CD14-positive monocyte (primary cell): ENCODE measurements around the gene APLP1. TPM values are rescaled to one million over a fixed set of nuclear protein-coding genes. Genes with fewer than 3 reads are reported as not detected.

Experiments
- DNase-seq, 3 donors: peaks; one replicate each; pipeline ENCODE4 v3.0.0-alpha.2; 2011 to 2022
- H2AFZ ChIP-seq: 2 replicates; pipeline ENCODE4 v1.6.0; 2012; ENCODE audit warnings: mild to moderate bottlenecking, low read depth, low read length, inconsistent platforms; ENCODE audit not compliant: insufficient read depth, poor library complexity, severe bottlenecking
- H3K27ac ChIP-seq, 2 donors: 1 replicate in 1 of 2; 2 replicates in 1 of 2; pipeline ENCODE4 v1.5.1; 2012 to 2013; ENCODE audit warnings: low read length in 2 of 2, control low read depth in 1 of 2, inconsistent platforms in 1 of 2, low read depth in 1 of 2, mild to moderate bottlenecking in 1 of 2
- H3K27me3 ChIP-seq, 2 donors: one replicate each; pipeline versions ENCODE4 v1.6.0 to v1.6.1; 2011 to 2013; ENCODE audit warnings: low read length in 2 of 2; ENCODE audit not compliant: control insufficient read depth in 2 of 2, insufficient read depth in 2 of 2
- H3K36me3 ChIP-seq, 2 donors: replicated peaks in 1 of 2; 1 replicate in 1 of 2; 2 replicates in 1 of 2; pipeline versions ENCODE4 v1.5.1 to v1.6.1; 2012 to 2013; ENCODE audit warnings: low read length in 2 of 2, control low read depth in 1 of 2, inconsistent platforms in 1 of 2, mild to moderate bottlenecking in 1 of 2; ENCODE audit not compliant: insufficient read depth in 2 of 2, control insufficient read depth in 1 of 2
- H3K4me1 ChIP-seq, 2 donors: 1 replicate in 1 of 2; 2 replicates in 1 of 2; pipeline versions ENCODE4 v1.5.1 to v1.6.1; 2012 to 2013; ENCODE audit warnings: low read length in 2 of 2, control low read depth in 1 of 2, inconsistent platforms in 1 of 2, mild to moderate bottlenecking in 1 of 2, moderate library complexity in 1 of 2; ENCODE audit not compliant: insufficient read depth in 2 of 2, control insufficient read depth in 1 of 2
- H3K4me2 ChIP-seq: replicated peaks from 2 replicates; pipeline ENCODE3; 2012; ENCODE audit warnings: low read length, moderate library complexity, mild to moderate bottlenecking; ENCODE audit not compliant: poor library complexity, severe bottlenecking; ENCODE audit errors: extremely low read depth
- H3K4me3 ChIP-seq, 3 experiments: fragments of 200-600 bp in 1 of 3; sonication (generic) in 1 of 3; replicated peaks in 1 of 3; 1 replicate in 2 of 3; 2 replicates in 1 of 3; pipeline ENCODE4 v1.5.1; 2011 to 2013; ENCODE audit warnings: low read length in 3 of 3, mild to moderate bottlenecking in 3 of 3, control low read depth in 2 of 3, low read depth in 2 of 3, inconsistent platforms in 1 of 3, moderate library complexity in 1 of 3
- H3K79me2 ChIP-seq: 2 replicates; pipeline ENCODE4 v1.6.0; 2012; ENCODE audit warnings: mild to moderate bottlenecking, control low read depth, inconsistent platforms, low read length, moderate library complexity; ENCODE audit not compliant: insufficient read depth
- H3K9ac ChIP-seq: 2 replicates; pipeline ENCODE4 v1.6.0; 2017; ENCODE audit warnings: low read length, mild to moderate bottlenecking; ENCODE audit not compliant: insufficient read depth, poor library complexity, severe bottlenecking
- H3K9me3 ChIP-seq, 2 donors: replicated peaks in 1 of 2; 1 replicate in 1 of 2; 2 replicates in 1 of 2; pipeline versions ENCODE4 v1.5.1 to v1.6.1; 2012 to 2013; ENCODE audit warnings: low read length in 2 of 2, control low read depth in 1 of 2; ENCODE audit not compliant: control insufficient read depth in 1 of 2, insufficient read depth in 1 of 2
- H4K20me1 ChIP-seq: 2 replicates; pipeline ENCODE4 v1.6.0; 2012; ENCODE audit warnings: mild to moderate bottlenecking, low read length, control low read depth, moderate library complexity; ENCODE audit not compliant: insufficient read depth
- H3K27ac Mint-ChIP-seq, 7 donors: one replicate each; pipeline ENCODE4 v1.8.0; 2020; ENCODE audit warnings: mild to moderate bottlenecking in 7 of 7, mixed read lengths in 7 of 7, moderate library complexity in 6 of 7, inconsistent platforms in 2 of 7
- H3K27me3 Mint-ChIP-seq, 3 donors: one replicate each; pipeline ENCODE4 v1.8.0; 2021 to 2022; ENCODE audit warnings: low read depth in 3 of 3, mild to moderate bottlenecking in 3 of 3, mixed read lengths in 3 of 3, moderate library complexity in 3 of 3, inconsistent platforms in 1 of 3
- H3K36me3 Mint-ChIP-seq, 2 donors: one replicate each; pipeline ENCODE4 v1.8.0; 2020; ENCODE audit warnings: mixed read lengths in 2 of 2, inconsistent platforms in 1 of 2, mild to moderate bottlenecking in 1 of 2
- H3K4me1 Mint-ChIP-seq: one replicate; pipeline ENCODE4 v1.8.0; 2020; ENCODE audit warnings: mild to moderate bottlenecking, mixed read lengths
- H3K4me3 Mint-ChIP-seq, 2 donors: one replicate each; pipeline ENCODE4 v1.8.0; 2020; ENCODE audit warnings: mild to moderate bottlenecking in 2 of 2, mixed read lengths in 2 of 2, moderate library complexity in 1 of 2
- H3K9me3 Mint-ChIP-seq, 7 donors: one replicate each; pipeline ENCODE4 v1.8.0; 2020 to 2022; ENCODE audit warnings: mixed read lengths in 7 of 7, mild to moderate bottlenecking in 6 of 7, moderate library complexity in 6 of 7, inconsistent platforms in 2 of 7
- CTCF ChIP-seq: fragments of 200-600 bp; IDR thresholded peaks from one replicate; pipeline ENCODE4 v1.8.0; 2022; ENCODE audit warnings: antibody characterized with exemption, mild to moderate bottlenecking
- WGBS: methylation state at CpG from one replicate; pipeline ENCODE4 v1.1.5; 2013; ENCODE audit warnings: missing lambda C conversion rate; ENCODE audit not compliant: insufficient coverage; 5-methylcytosine and 5-hydroxymethylcytosine counted together
- intact Hi-C, 2 donors: fragments of 100-400 bp; cut with micrococcal nuclease; formaldehyde crosslinking; loops; one replicate each; pipeline versions ENCODE4 v1.15.0 to v1.15.1; 2023
- polyA minus RNA-seq: library from RNA; depleted of rRNA, polyadenylated mRNA; stranded (reverse); fragments of >200 nt; gene quantifications from 2 replicates; pipeline ENCODE4 v1.2.3, GENCODE V29; 2012
- polyA plus RNA-seq, 3 donors: library from polyadenylated mRNA; depleted of rRNA in 1 of 3; unstranded in 2 of 3; stranded (reverse) in 1 of 3; fragments of 300-500 nt in 2 of 3; fragments of >200 nt in 1 of 3; fragmentation: Illumina TruSeq in 2 of 3; gene quantifications; 1 replicate in 2 of 3; 2 replicates in 1 of 3; pipeline ENCODE4 v1.2.3, GENCODE V29; 2012 to 2021
- total RNA-seq, 12 experiments: library from RNA in 1 of 12; stranded (reverse) in 1 of 12; fragments of 120-200 nt in 1 of 12; gene quantifications; one replicate each; pipeline ENCODE4 v1.2.4 and lab custom pipeline; 2013 to 2026; ENCODE audit warnings: mixed read lengths in 6 of 12, inconsistent platforms in 1 of 12

Gene APLP1
- 0.12 TPM for total RNA-seq (2013)
- polyA plus RNA-seq = not detected
- not detected in 2 replicates for polyA minus RNA-seq
- 0 to 14.8 (median 0.08) reads per million in 11 experiments for total RNA-seq (lab: John Stamatoyannopoulos, UW)

DNA sequence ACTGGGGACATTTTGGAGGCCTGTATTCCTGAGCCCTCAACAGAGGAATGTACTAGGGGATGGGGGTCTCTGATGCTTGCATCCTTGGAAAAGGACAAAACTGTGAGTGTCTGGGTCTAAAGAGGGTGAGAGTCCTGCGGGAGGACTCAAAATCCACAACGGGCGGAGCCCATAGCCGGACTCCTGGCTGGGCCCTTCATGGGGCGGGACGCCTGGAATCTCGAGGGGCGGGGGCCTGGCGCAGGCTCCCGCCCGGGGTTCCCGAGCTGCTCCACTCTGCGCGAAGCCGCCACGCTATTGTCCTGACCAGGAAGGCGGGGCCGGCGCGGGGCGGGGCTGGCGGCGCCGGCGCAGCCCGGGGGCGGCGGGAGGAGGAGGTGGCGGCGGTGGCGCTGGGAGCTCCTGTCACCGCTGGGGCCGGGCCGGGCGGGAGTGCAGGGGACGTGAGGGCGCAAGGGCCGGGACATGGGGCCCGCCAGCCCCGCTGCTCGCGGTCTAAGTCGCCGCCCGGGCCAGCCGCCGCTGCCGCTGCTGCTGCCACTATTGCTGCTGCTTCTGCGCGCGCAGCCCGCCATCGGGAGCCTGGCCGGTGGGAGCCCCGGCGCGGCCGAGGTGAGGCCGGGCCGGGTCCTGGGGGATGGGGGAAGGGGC, at the start of gene APLP1:
TSS of gene APLP1 (plus strand) at position 403 of the 651 bp plus-strand sequence. CDS start at position 466, 63 bp downstream.
- Histone ChIP-seq H3K27ac (no peak within 1 kb of the TSS), H2AFZ (no peak within 1 kb of the TSS), H3K9ac (no peak within 1 kb of the TSS), H4K20me1 (no peaks in the 10 kb centered on the region), H3K79me2 (no peaks in the 10 kb centered on the region), H3K4me1 (peaks cover 16 to 23% of the 10 kb centered on the region in 2 donors), H3K4me2 (peak within 1 kb of the TSS; percentile 61), H3K27me3 (peaks cover 27 to 55% of the 10 kb centered on the region in 2 donors), H3K4me3 (peak within 1 kb of the TSS in 1 of 3 experiments; percentile 42), H3K9me3 (peaks cover 0 to 9% of the 10 kb centered on the region in 2 donors), H3K36me3 (no peaks in the 10 kb centered on the region)
- Mint-ChIP-seq H3K36me3 (peaks cover 0 to 6% of the 10 kb centered on the region in 2 donors), H3K4me3 (peak within 1 kb of the TSS; percentile 31 to 80), H3K27ac (no peak within 1 kb of the TSS), H3K9me3 (peaks cover 8 to 22% (median 10%) of the 10 kb centered on the region in 7 donors), H3K27me3 (peaks cover 47 to 82% (median 59%) of the 10 kb centered on the region in 3 donors), H3K4me1 (peaks cover 15% of the 10 kb centered on the region)
- intact Hi-C loops = no loop called here
- no peak for TF ChIP-seq CTCF
- 3% methylated on average over 58 of the region's 60 CpGs for WGBS
- no peak for DNase-seq

DNA sequence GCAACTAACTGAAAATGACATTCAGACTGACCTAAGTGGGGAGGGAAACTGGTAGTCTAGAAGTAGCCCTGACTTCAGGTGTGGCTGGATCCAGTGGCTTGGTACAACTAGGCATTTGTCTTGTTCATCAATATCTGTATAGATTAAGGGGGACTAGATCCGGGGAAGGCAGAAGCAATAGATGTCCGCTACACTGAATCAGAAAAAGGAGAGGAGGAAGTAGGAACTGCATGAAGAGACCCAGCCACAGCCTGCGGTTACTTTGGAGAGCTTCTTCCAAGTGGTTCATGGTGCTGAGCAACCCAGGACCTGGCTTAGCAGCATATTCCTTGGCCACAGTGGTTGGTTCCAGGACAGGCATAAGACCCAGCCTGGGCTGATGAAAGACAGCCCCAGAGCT, 45.8 kb upstream of the APLP1 start:
- no peak overlapping the region for H3K27ac Mint-ChIP-seq
- WGBS = 42% methylated on average over 3 of the region's 3 CpGs

More for the DNA sequence above, 45.8 kb upstream of the APLP1 start:
- Histone ChIP-seq H2AFZ (no peak overlapping the region), H3K4me1 (no peaks in the 10 kb centered on the region), H3K27me3 (peaks cover 0 to 3% of the 10 kb centered on the region in 2 donors), H3K4me3 (no peak overlapping the region), H3K9me3 (no peaks in the 10 kb centered on the region), H3K4me2 (no peak overlapping the region), H4K20me1 (no peaks in the 10 kb centered on the region), H3K9ac (no peak overlapping the region), H3K36me3 (no peaks in the 10 kb centered on the region), H3K79me2 (no peaks in the 10 kb centered on the region), H3K27ac (no peak overlapping the region)
- peaks cover 0 to 2% (median 0%) of the 10 kb centered on the region in 7 donors for H3K9me3 Mint-ChIP-seq
- DNase-seq = no peak
- TF ChIP-seq CTCF = no peak
- H3K4me1 Mint-ChIP-seq = no peaks in the 10 kb centered on the region
- H3K4me3 Mint-ChIP-seq = no peak overlapping the region
- H3K36me3 Mint-ChIP-seq = no peaks in the 10 kb centered on the region
- peaks cover 7 to 10% (median 8%) of the 10 kb centered on the region in 3 donors for H3K27me3 Mint-ChIP-seq
- intact Hi-C loops = no loop called here
